GM21367 (cell line): Measurements from ENCODE around the gene RAB15.
"Not testable (repeated sequence)": the region's sequence is repeated elsewhere in the genome, so short reads cannot be mapped to it uniquely, and the experiment has no call there.

ENCODE experiments used
- ATAC-seq: cut with Tn5 transposase; IDR thresholded peaks from one replicate; pipeline ENCODE4 v1.9.1; 2021; ENCODE audit not compliant: unreplicated experiment

Gene RAB15

DNA sequence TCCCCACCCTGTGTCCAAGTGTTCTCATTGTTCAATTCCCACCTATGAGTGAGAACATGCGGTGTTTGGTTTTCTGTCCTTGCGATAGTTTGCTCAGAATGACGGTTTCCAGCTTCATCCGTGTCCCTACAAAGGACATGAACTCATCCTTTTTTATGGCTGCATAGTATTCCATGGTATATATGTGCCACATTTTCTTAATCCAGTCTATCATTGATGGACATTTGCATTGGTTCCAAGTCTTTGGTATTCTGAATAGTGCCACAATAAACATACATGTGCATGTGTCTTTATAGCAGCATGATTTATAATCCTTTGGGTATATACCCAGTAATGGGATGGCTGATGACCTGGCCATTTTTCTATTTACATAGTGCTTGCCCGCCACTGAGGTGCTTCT lies 58.7 kb downstream of the RAB15 start:
- ATAC-seq: not testable (repeated sequence)

DNA sequence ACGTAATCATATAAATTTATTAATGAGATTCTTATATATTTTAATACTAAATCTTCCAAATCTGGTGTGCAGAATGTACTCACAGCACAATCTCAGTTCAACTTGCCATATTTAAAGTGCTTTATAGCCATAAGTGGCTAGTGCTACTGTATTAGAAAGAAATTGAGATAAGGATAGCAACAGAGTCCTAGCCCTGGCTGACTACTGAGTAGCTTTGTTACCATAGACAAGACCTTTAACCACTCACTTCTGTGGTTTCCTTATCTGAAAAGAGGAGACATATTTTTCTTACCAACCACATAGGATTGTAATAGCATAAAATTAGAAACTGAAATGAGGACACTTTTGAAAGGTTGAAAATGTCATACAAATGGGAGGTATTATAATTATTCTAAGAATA lies 59.9 kb downstream of the RAB15 start:
- no peak for ATAC-seq

DNA sequence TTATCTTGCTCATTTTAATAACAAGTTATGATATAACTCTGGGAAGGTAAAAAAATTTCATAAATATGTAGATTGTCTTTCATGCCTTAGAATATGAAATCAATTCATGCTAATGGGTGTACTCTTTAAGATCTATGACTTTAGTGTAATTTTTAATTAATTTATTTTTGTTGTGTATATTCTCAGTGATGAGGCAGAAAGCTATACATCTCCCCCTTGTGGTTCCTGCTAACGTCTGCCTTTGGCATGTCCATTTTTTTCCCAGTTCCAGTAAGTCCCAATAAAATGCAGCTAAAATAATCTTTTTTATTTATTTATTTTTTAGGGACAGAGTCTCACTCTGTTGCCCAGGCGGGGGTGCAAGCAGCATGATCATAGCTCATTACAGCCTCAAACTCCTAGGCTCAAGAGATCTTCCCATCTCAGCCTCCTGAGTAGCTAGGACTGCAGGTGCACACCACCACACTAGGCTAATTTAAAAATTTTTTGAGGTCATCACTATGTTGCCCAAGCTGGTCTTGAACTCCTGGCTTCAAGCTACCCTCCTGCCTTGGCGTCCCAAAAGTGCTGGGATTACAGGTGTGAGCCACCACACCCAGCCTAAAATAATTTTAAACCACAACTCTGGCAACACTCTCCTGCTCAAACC lies 61.2 kb downstream of the RAB15 start:
- no peak for ATAC-seq

DNA sequence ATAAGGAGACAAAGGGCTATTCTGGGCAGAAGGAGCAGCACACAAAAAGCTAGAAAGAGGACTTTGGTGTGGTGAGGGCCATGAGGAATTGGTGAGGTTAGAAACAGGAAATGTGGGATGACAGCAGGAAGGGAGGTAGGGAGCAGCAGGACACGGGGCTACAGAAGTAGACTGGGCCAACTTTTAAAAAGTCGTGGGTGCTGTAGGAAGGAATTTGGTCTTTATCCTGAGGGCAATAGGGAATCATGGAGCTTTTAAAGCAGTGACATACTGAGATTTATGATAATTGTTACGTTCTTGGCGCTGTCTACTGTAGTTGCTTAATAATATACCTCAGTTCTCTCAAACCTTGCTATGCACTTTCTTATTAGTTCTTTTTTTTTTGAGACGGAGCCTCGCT lies 66.1 kb downstream of the RAB15 start:
- no peak for ATAC-seq

DNA sequence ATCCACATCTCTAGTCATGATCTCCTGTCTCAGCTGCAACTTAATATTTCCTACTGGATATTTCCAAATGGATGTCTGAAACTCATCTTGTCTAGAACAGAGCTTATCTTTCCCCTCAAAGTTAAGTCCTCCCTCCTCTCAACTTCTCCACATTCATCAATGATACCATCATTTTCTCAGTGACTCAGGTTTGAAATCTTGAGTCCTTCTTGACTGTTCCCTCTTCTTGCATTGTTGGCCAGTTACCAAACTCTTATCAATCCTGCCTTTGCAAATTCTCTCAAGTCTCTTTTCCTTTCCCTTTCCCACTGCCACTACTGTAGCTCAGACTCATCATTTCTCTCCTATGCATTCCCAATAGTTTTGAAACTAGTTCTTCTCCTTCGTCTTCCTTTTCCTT lies 72.2 kb downstream of the RAB15 start:
- no peak for ATAC-seq
